Thoracic aorta (tissue), 2 donors: ENCODE results near the gene FBXO10. TPM values are rescaled to one million over a fixed set of nuclear protein-coding genes. Genes with fewer than 3 reads are reported as not detected.

Experiments
- ATAC-seq: fragments of 150-250 bp; one replicate; pipeline ENCODE4 v1.8.0; 2017; ENCODE audit warnings: low read depth; ENCODE audit not compliant: insufficient number of reproducible peaks, low FRiP score
- DNase-seq: peaks from one replicate; pipeline ENCODE4 v3.0.0-alpha.2; 2020; ENCODE audit warnings: low spot score
- H3K27ac ChIP-seq, 2 donors: fragments of 200-600 bp; sonication (generic); 1 replicate in 1 of 2; 2 replicates in 1 of 2; pipeline ENCODE4 v1.5.1; 2016; ENCODE audit warnings: mild to moderate bottlenecking in 2 of 2, moderate library complexity in 2 of 2
- H3K27me3 ChIP-seq: fragments of 200-600 bp; sonication (generic); replicated peaks from 2 replicates; pipeline ENCODE4 v1.6.0; 2016; ENCODE audit warnings: mild to moderate bottlenecking; ENCODE audit not compliant: insufficient read depth
- H3K36me3 ChIP-seq: fragments of 200-600 bp; sonication (generic); one replicate; pipeline ENCODE4 v1.5.1; 2016
- H3K4me1 ChIP-seq, 2 donors: fragments of 200-600 bp; sonication (generic); 1 replicate in 1 of 2; 2 replicates in 1 of 2; pipeline versions ENCODE4 v1.5.1 to v1.6.0; 2016; ENCODE audit warnings: low read depth in 2 of 2, mild to moderate bottlenecking in 1 of 2; ENCODE audit not compliant: control insufficient read depth in 1 of 2
- H3K4me3 ChIP-seq: fragments of 200-600 bp; sonication (generic); 2 replicates; pipeline ENCODE4 v1.5.1; 2016; ENCODE audit warnings: mild to moderate bottlenecking
- H3K9me3 ChIP-seq: fragments of 200-600 bp; sonication (generic); 2 replicates; pipeline ENCODE4 v1.5.1; 2016
- total RNA-seq, 2 donors: library from RNA; depleted of rRNA; stranded (reverse); fragments of >200 nt; gene quantifications; one replicate each; pipeline versions ENCODE4 v1.1.0 to v1.2.3, GENCODE V29; 2016
- TF ChIP-seq, protein P1 (sequence below): fragments of 200-600 bp; sonication (generic); IDR thresholded peaks from one replicate; pipeline ENCODE4 v1.5.1; 2019; ENCODE audit warnings: antibody characterized with exemption

Gene FBXO10
- total RNA-seq, 2 donors from 2014 or later: 6.9 to 20.7 TPM

DNA sequence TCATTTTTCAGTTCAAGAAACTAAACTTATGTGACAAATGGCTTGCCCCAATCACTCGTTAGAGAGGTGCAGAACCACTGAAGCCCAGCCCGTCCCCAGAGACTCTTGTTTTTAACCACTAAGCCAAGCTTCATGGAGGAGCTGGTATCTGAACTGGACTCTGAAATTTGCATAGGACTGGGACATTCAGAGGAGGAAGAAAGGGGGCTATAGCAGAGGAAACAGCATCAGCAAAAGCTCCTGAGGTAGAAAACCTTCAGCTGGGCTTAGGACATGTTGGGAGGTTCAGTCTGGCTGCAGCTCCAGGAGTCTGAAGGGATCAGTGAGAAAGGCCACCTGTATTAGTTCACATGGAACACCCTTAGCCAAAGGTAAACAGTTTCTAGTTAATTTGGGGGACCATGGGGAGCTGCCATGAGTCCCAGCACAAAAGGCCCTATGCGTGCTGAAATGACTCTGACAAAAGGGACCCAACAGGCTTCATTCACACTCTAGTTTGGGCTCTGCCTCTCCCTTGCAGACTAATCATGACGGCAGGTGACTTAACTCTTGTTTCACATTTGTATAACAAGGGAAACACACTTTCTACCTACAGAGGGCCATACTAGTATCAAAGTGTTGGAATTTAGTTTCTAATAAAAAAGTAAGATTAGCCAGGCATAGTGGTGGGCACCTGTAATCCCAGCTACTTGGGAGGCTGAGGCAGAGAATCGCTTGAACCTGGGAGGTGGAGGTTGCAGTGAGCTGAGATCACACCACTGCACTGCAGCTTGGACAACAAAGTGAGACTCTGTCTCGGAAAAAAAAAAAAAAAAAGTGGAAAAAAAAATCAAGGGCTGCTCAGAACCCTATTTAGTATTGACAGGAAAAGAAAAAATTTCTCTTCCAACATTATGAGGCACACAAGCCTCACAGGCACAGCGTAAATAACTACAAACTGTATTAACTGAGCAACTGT is 10.2 kb downstream of the FBXO10 start:
- DNase-seq (no peak), ATAC-seq (no peak)
- Histone ChIP-seq H3K36me3 (no peaks in the 10 kb centered on the region), H3K27ac (no peak overlapping the region), H3K4me1 (no peaks in the 10 kb centered on the region), H3K9me3 (no peaks in the 10 kb centered on the region), H3K27me3 (no peaks in the 10 kb centered on the region), H3K4me3 (no peak overlapping the region)
- TF ChIP-seq, protein P1, sequence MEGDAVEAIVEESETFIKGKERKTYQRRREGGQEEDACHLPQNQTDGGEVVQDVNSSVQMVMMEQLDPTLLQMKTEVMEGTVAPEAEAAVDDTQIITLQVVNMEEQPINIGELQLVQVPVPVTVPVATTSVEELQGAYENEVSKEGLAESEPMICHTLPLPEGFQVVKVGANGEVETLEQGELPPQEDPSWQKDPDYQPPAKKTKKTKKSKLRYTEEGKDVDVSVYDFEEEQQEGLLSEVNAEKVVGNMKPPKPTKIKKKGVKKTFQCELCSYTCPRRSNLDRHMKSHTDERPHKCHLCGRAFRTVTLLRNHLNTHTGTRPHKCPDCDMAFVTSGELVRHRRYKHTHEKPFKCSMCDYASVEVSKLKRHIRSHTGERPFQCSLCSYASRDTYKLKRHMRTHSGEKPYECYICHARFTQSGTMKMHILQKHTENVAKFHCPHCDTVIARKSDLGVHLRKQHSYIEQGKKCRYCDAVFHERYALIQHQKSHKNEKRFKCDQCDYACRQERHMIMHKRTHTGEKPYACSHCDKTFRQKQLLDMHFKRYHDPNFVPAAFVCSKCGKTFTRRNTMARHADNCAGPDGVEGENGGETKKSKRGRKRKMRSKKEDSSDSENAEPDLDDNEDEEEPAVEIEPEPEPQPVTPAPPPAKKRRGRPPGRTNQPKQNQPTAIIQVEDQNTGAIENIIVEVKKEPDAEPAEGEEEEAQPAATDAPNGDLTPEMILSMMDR: no peak

DNA sequence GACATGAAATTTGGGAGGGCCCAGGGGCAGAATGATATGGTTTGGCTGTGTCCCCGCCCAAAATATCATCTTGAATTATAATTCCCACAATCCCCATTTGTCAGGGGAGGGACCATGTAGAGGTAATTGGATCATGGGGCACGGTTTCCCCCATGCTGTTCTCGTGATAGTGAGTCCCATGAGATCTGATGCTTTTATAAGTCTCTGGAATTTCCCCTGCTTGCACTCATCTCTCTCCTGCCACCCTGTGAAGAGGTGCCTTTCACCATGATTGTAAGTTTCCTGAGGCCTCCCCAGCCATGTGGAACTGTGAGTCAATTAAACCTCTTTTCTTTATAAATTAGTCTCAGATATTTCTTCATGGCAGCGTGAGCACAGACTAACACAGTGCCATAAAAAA is 11.3 kb downstream of the FBXO10 start:
- Histone ChIP-seq H3K9me3 (no peaks in the 10 kb centered on the region), H3K27me3 (no peaks in the 10 kb centered on the region), H3K27ac (no peak overlapping the region), H3K36me3 (no peaks in the 10 kb centered on the region), H3K4me3 (no peak overlapping the region), H3K4me1 (no peaks in the 10 kb centered on the region)
- DNase-seq (no peak), ATAC-seq (no peak)
- TF ChIP-seq, protein P1: no peak

DNA sequence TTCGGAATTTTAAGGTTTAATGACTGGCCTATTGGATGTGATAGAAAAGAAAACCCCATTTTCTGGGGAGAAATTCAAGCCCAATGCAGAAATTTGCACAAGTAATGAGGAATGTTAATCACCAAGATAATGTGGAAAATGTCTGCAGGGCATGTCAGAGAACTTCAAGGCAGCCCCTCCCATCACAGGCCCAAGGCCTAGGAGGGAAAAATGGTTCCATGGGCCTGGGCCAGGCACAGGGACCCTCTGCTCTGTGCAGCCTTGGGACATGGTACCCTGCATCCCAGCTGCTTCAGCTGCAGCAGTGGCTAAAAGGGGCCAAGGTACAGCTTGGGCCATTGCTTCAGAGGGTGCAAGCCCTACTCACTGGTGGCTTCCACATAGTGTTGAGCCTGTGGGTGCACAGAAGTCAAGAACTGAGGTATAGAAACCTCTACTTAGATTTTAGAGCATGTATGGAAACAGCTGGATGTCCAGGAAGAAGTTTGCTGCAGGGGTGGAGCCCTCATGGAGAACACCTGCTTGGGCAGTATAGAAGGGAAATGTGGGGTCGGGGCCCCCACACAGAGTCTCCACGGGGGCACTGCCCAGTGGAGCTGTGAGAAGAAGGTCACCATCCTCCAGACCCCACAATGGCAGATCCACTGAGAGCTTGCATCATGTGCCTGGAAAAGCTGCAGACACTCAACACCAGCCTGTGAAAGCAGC is 12.2 kb downstream of the FBXO10 start:
- no peaks in the 10 kb centered on the region for H3K27me3 ChIP-seq
- no peaks in the 10 kb centered on the region for H3K4me1 ChIP-seq
- TF ChIP-seq, protein P1: no peak
- H3K9me3 ChIP-seq: no peaks in the 10 kb centered on the region
- ATAC-seq (no peak), DNase-seq (no peak)
- H3K4me3 ChIP-seq: no peak overlapping the region
- H3K36me3 ChIP-seq: peaks cover 3% of the 10 kb centered on the region
- no peak overlapping the region for H3K27ac ChIP-seq

DNA sequence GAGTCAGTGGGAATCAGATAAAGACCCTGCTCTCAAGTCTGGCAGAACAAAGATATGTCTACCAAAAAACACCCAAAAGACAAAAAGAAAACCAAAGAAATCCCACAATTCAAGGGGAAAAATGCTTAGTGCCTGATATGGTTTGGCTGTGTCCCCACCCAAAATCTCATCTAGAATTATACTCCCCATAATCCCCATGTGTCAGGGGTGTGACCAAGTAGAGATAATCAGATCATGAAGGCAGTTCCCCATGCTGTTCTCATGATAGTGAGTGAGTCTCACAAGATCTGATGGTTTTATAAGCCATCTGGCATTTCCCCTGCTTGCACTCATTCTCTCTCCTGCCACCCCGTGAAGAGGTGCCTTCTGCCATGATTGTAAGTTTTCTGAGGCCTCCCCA is 13.4 kb downstream of the FBXO10 start:
- no peak for DNase-seq
- TF ChIP-seq, protein P1: no peak
- H3K4me1 ChIP-seq: no peaks in the 10 kb centered on the region
- no peak overlapping the region for H3K4me3 ChIP-seq
- H3K27ac ChIP-seq: no peak overlapping the region
- no peaks in the 10 kb centered on the region for H3K9me3 ChIP-seq
- H3K27me3 ChIP-seq: no peaks in the 10 kb centered on the region
- ATAC-seq: no peak
- peaks cover 3% of the 10 kb centered on the region for H3K36me3 ChIP-seq

DNA sequence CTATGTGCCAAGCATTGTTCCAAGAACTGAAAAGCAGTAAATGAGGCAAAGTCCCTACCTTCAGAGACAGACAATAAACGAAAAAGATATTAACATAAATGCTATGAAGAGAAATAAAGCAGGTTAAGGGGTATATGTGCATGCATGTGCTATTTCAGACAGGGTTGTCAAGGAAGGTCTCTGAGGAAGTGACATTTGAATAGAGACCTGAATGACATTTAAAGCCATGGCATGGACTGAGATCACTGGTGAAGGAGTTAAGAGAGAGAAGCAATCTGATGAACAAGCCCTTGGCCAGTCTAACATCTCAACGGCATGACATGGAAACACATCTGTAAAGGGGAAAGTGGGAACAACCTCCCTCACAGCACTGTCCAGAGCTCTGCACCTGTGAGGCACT is 14.5 kb downstream of the FBXO10 start:
- Histone ChIP-seq H3K4me3 (no peak overlapping the region), H3K27me3 (no peaks in the 10 kb centered on the region), H3K9me3 (no peaks in the 10 kb centered on the region), H3K27ac (no peak overlapping the region), H3K36me3 (peaks cover 3% of the 10 kb centered on the region), H3K4me1 (no peaks in the 10 kb centered on the region)
- TF ChIP-seq, protein P1: no peak
- ATAC-seq: no peak
- DNase-seq: no peak
